Measurements from ENCODE around the gene SULT1B1. TPM values are rescaled to one million over a fixed set of nuclear protein-coding genes. Genes with fewer than 3 reads are reported as not detected.

The SULT1B1 gene
- polyA plus RNA-seq, 4 donors: 0.60 to 1.3 (median 0.65) TPM

DNA sequence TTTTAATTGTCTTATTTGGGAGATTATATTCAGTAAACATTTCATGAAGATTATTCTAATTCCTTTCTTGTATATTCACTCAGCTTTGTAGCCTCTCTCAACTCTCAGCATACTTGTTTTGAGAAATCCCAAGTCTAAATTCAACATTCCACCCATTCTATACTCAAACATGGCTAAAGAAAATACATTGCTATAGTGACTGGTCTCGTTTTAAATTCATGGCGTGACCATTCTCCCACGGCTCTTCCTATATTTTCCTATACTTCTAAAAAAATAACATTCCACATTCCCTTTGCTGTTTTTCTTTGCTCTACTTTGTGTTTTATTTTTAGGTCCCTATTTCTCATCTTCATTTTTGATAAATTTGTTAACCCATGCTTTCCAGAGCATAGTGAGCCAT lies 58.2 kb downstream of the SULT1B1 start:
- no peak for DNase-seq (ENCODE audit: low read depth in 4 of 4, low spot score in 3 of 4)

DNA sequence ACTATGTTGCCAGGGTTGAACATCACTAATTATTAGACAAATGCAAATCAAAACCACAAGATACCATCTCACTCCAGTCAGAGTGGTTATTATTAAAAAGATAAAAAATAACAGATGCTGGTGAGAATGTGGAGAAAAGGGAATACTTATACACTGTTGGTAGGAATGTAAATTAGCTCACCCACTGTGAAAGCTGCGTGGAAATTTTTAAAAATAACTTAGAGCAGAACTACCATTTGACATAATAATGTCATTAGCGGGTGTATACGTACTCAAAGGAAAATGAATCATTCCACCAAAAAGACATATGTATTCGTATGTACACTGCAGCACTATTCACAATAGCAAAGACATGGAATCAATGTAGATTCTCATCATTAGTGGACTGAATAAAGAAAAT lies 58.7 kb downstream of the SULT1B1 start:
- no peak for DNase-seq (ENCODE audit: low read depth in 4 of 4, low spot score in 3 of 4)

DNA sequence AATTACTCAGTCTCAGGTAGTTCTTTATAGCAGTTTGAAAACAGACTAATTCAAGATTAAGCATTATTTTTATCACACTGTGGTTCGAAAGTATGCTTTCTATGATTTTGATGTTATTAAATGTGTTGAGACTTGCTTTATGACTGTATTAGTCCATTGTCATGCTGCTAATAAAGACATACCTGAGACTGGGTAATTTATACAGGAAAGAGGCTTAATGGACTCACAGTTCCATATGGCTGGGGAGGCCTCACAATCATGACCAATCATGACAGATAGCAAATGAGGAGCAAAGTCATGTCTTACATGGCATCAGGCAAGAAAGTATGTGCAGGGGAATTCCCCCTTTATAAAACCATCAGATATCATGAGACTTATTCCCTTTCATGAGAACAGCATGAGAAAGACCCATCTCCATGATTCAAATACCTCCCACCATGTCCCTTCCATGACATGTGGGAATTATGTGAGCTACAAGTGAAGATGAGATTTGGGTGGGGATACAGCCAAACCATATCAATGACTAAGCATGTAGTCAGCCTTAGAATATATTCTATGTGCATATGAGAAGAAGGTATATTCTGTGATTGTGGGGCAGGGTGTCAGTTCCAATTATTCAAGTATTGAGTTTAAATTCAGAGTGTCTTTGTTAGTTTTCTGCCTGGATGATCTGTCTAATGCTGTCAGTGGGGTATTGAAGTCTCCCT lies 62.7 kb downstream of the SULT1B1 start:
- DNase-seq (ENCODE audit: low read depth in 4 of 4, low spot score in 3 of 4): no peak

DNA sequence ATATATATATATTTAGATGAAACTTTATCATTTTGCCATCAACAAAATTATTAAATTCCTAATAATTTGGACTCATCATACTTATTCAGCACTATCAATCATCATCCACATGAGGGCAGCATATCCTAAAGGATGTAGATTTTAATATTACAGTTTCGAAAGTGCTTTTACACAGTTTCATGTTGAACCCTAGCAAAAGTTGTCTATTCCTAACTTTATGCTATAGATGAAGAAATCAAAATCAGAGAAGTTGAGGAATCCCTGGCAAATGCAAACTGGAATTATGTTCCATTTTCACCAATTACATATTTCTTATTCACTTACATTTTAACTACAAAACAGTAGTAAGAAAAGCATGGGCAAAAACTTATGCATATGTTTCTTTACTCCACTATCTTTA lies 70.8 kb downstream of the SULT1B1 start:
- peak; percentile 12 to 30 (median 21) for DNase-seq (ENCODE audit: low read depth in 4 of 4, low spot score in 3 of 4)

DNA sequence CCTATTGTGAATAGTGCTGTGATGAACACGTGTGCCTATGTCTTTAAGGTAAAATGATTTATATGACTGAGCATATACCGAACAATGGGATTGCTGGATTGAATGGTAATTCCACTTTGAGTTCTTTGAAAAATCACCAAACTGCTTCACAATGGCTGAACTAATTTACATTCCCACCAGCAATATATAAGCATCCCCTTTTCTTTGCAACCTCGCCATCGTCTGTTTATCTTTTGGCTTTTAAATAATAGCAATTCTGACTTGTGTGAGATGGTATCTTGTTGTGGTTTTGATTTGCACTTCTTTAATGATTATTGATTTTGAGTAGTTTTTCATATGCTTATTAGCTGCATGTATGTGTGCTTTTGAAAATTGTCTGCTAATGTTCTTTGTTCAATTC lies 75.6 kb downstream of the SULT1B1 start:
- DNase-seq (ENCODE audit: low read depth in 4 of 4, low spot score in 3 of 4): no peak

Other genes with a start within 250 kb of the SULT1B1 start
- not detected for gene UGT2A2, start 121.0 kb downstream of the SULT1B1 start, polyA plus RNA-seq (ENCODE audit: insufficient read length in 4 of 4)
- gene UGT2A1, start 107.4 kb downstream of the SULT1B1 start, polyA plus RNA-seq (ENCODE audit: insufficient read length in 4 of 4): 1 to 10 TPM in 2 of 4 donors, under 1 TPM in 1, not detected in 1; 0.76 to 1.8 (median 1.6) TPM
- gene SULT1E1, start 99.5 kb upstream of the SULT1B1 start, polyA plus RNA-seq (ENCODE audit: insufficient read length in 4 of 4): 100 to 1,000 TPM; 114 to 751 (median 459) TPM
- gene CSN1S1, start 170.4 kb upstream of the SULT1B1 start, polyA plus RNA-seq (ENCODE audit: insufficient read length in 4 of 4): under 1 TPM in 2 of 4 donors, not detected in 2; 0.19 to 0.23 TPM
- not detected for gene CSN2, start 205.1 kb upstream of the SULT1B1 start, polyA plus RNA-seq (ENCODE audit: insufficient read length in 4 of 4)
- gene STATH, start 235.3 kb upstream of the SULT1B1 start, polyA plus RNA-seq (ENCODE audit: insufficient read length in 4 of 4): under 1 TPM in 3 of 4 donors, not detected in 1; 0.34 to 0.56 (median 0.40) TPM

Data from left renal pelvis (tissue), 4 donors.